ENCODE data around the gene PDZRN3.

DNA sequence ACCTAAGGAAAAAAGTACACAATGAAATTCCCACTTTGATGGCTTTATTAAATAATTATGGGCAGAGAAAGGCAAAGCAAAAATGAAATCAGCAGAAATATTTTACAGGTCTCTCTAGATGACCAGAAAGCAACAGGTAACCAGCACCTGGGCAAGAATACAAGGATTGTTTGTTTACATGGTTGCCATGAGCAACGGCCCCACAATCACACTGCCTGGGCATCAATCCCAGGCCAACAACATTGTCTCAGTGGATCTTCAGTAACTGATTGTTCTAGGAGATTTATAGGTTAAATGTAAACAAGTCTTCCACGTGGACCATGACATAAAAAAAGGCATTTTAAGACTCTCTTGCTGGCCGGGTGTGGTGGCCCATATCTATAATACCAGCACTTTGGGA, 82.6 kb downstream of the PDZRN3 start:
- TF ChIP-seq, protein P1, sequence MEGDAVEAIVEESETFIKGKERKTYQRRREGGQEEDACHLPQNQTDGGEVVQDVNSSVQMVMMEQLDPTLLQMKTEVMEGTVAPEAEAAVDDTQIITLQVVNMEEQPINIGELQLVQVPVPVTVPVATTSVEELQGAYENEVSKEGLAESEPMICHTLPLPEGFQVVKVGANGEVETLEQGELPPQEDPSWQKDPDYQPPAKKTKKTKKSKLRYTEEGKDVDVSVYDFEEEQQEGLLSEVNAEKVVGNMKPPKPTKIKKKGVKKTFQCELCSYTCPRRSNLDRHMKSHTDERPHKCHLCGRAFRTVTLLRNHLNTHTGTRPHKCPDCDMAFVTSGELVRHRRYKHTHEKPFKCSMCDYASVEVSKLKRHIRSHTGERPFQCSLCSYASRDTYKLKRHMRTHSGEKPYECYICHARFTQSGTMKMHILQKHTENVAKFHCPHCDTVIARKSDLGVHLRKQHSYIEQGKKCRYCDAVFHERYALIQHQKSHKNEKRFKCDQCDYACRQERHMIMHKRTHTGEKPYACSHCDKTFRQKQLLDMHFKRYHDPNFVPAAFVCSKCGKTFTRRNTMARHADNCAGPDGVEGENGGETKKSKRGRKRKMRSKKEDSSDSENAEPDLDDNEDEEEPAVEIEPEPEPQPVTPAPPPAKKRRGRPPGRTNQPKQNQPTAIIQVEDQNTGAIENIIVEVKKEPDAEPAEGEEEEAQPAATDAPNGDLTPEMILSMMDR (IDR thresholded peaks at IDR 0.05), result no peak
- TF ChIP-seq POLR2AphosphoS5 (IDR thresholded peaks at IDR 0.05) (no peak), POLR2A (IDR thresholded peaks at IDR 0.05) (no peak)
